Endothelial cell of umbilical vein (primary cell): ENCODE results near the gene LCE1F. TPM values are rescaled to one million over a fixed set of nuclear protein-coding genes. Genes with fewer than 3 reads are reported as not detected.

ENCODE experiments used
- BruUV-seq: library from RNA; stranded (reverse); fragments of 400-500 nt; replicated peaks from 2 replicates; lab custom pipeline; 2021; lab: Mats Ljungman, UMichigan
- CTCF ChIA-PET: fragments of 300-600, 350-600 bp; sonication (Branson Sonifier 250); formaldehyde crosslinking; loops from one replicate; lab custom pipeline; 2021; ENCODE audit warnings: antibody characterized with exemption, inconsistent platforms; lab: Charles Lee
- POLR2A ChIA-PET: fragments of 300-600, 350-600 bp; sonication (Branson Sonifier 250); formaldehyde crosslinking; loops from one replicate; lab custom pipeline; 2021; ENCODE audit warnings: antibody characterized with exemption, inconsistent platforms; lab: Charles Lee
- DNase-seq: peaks from one replicate; pipeline ENCODE4 v3.0.0-alpha.2; 2011; ENCODE audit warnings: low read depth, low spot score
- FAIRE-seq: peaks from 2 replicates; lab custom pipeline; 2011; peaks lifted over from hg19 to GRCh38; lab: Jason Lieb, UNC
- H2AFZ ChIP-seq: 2 replicates; pipeline ENCODE4 v1.6.0; 2012; ENCODE audit warnings: low read depth, low read length, control low read depth, inconsistent platforms
- H3K27ac ChIP-seq: 2 replicates; pipeline ENCODE4 v1.5.1; 2011; ENCODE audit warnings: low read depth, mild to moderate bottlenecking, control low read depth, low read length, moderate library complexity; ENCODE audit not compliant: insufficient read depth
- H3K27me3 ChIP-seq, 2 experiments: 2 replicates each; pipeline versions ENCODE4 v1.6.0 to v1.6.1; 2011; ENCODE audit warnings: low read length in 2 of 2, mixed read lengths in 1 of 2; ENCODE audit not compliant: control insufficient read depth in 2 of 2, insufficient read depth in 2 of 2
- H3K36me3 ChIP-seq, 2 experiments: 2 replicates in 1 of 2; 3 replicates in 1 of 2; pipeline ENCODE4 v1.5.1; 2011; ENCODE audit warnings: low read length in 2 of 2, mild to moderate bottlenecking in 1 of 2, moderate library complexity in 1 of 2; ENCODE audit not compliant: control insufficient read depth in 2 of 2, insufficient read depth in 2 of 2; ENCODE audit errors: extremely low read depth in 1 of 2
- H3K4me1 ChIP-seq: 3 replicates; pipeline ENCODE4 v1.5.1; 2011; ENCODE audit warnings: mild to moderate bottlenecking, low read length; ENCODE audit not compliant: control insufficient read depth, insufficient read depth; ENCODE audit errors: extremely low read depth
- H3K4me2 ChIP-seq: 2 replicates; pipeline ENCODE4 v1.6.1; 2011; ENCODE audit warnings: low read length, control low read depth, mixed read lengths; ENCODE audit not compliant: insufficient read depth
- H3K4me3 ChIP-seq, 3 experiments: fragments of 200-600 bp in 1 of 3; sonication (generic), shearing (Covaris generic) in 1 of 3; replicated peaks in 1 of 3; 2 replicates each; pipeline ENCODE4 v1.5.1; 2011 to 2016; ENCODE audit warnings: control low read depth in 3 of 3, low read length in 3 of 3, mild to moderate bottlenecking in 2 of 3, inconsistent platforms in 1 of 3, low read depth in 1 of 3, moderate library complexity in 1 of 3; ENCODE audit not compliant: insufficient read depth in 1 of 3
- H3K79me2 ChIP-seq: 2 replicates; pipeline ENCODE4 v1.6.0; 2012; ENCODE audit warnings: low read length, inconsistent platforms; ENCODE audit not compliant: control insufficient read depth, insufficient read depth
- H3K9ac ChIP-seq: replicated peaks from 2 replicates; pipeline ENCODE3; 2011; ENCODE audit warnings: low read length, control low read depth; ENCODE audit not compliant: insufficient read depth; ENCODE audit errors: extremely low read depth
- H3K9me1 ChIP-seq: replicated peaks from 3 replicates; pipeline ENCODE4 v1.6.0; 2011; ENCODE audit warnings: mild to moderate bottlenecking, low read length; ENCODE audit not compliant: control insufficient read depth, insufficient read depth; ENCODE audit errors: extremely low read depth
- H3K9me3 ChIP-seq: replicated peaks from 2 replicates; pipeline ENCODE4 v1.5.1; 2012; ENCODE audit warnings: low read length, inconsistent platforms; ENCODE audit not compliant: control insufficient read depth, insufficient read depth
- H4K20me1 ChIP-seq: replicated peaks from 2 replicates; pipeline ENCODE3; 2011; ENCODE audit warnings: mild to moderate bottlenecking, low read length; ENCODE audit not compliant: control insufficient read depth, insufficient read depth; ENCODE audit errors: extremely low read depth
- CTCF ChIP-seq, 2 donors: IDR thresholded peaks; 1 replicate in 1 of 2; 2 replicates in 1 of 2; pipeline ENCODE4 v1.5.1; 2011; ENCODE audit warnings: low read length in 2 of 2, mild to moderate bottlenecking in 2 of 2, moderate library complexity in 2 of 2, control low read depth in 1 of 2, inconsistent platforms in 1 of 2, low read depth in 1 of 2; ENCODE audit not compliant: insufficient read depth in 1 of 2; ENCODE audit errors: extremely low read depth in 1 of 2
- EZH2 ChIP-seq: IDR thresholded peaks from 2 replicates; pipeline ENCODE4 v1.6.1; 2012; ENCODE audit warnings: borderline replicate concordance, low read depth, mild to moderate bottlenecking, moderate library complexity, low read length, inconsistent platforms; ENCODE audit not compliant: severe bottlenecking
- FOS ChIP-seq: IDR thresholded peaks from 2 replicates; pipeline ENCODE4 v1.6.1; 2011; ENCODE audit warnings: mild to moderate bottlenecking, low read length, moderate library complexity, borderline replicate concordance; ENCODE audit not compliant: insufficient read depth
- GATA2 ChIP-seq: IDR thresholded peaks from 2 replicates; pipeline ENCODE4 v1.7.0; 2011; ENCODE audit warnings: low read depth, mild to moderate bottlenecking, moderate library complexity, mixed read lengths, low read length; ENCODE audit not compliant: insufficient read length, insufficient read depth
- JUN ChIP-seq: IDR thresholded peaks from 2 replicates; pipeline ENCODE4 v1.6.1; 2011; ENCODE audit warnings: borderline replicate concordance, low read depth; ENCODE audit not compliant: insufficient read length, insufficient read depth
- MAX ChIP-seq: IDR thresholded peaks from 2 replicates; pipeline ENCODE4 v1.6.1; 2011; ENCODE audit not compliant: insufficient read depth, insufficient read length
- MYC ChIP-seq: IDR thresholded peaks from one replicate; pipeline ENCODE4 v1.6.1; 2011; ENCODE audit warnings: mild to moderate bottlenecking, low read depth, low read length
- POLR2A ChIP-seq: IDR thresholded peaks from 2 replicates; pipeline ENCODE4 v1.6.1; 2012; ENCODE audit warnings: low read depth, mild to moderate bottlenecking, control low read depth, low read length
- POLR2AphosphoS5 ChIP-seq: IDR thresholded peaks from 2 replicates; pipeline ENCODE4 v1.6.1; 2012; ENCODE audit warnings: low read depth, mild to moderate bottlenecking, control low read depth, low read length, moderate library complexity; ENCODE audit not compliant: insufficient read depth
- dilution Hi-C: fragments of 300-500 bp; cut with MboI; formaldehyde crosslinking; loops from one replicate; pipeline ENCODE4 v1.15.0; 2019; ENCODE audit warnings: low sequenced_read_pairs; ENCODE audit not compliant: extremely low pct_ligation_motif_present
- intact Hi-C: fragments of 100-400 bp; cut with micrococcal nuclease; formaldehyde crosslinking; loops from one replicate; pipeline ENCODE4 v1.10.0; 2022
- polyA plus RNA-seq, 4 experiments: library from polyadenylated mRNA; depleted of rRNA in 3 of 4; stranded (reverse) in 3 of 4; unstranded in 1 of 4; fragments of >200 nt; gene quantifications; 2 replicates each; pipeline versions ENCODE4 v1.2.1 to v1.2.3, GENCODE V29; 2011 to 2012; ENCODE audit warnings: missing spikeins in 1 of 4
- total RNA-seq: library from RNA; stranded (reverse); gene quantifications from 2 replicates; pipeline ENCODE4 v1.2.3, GENCODE V29; 2021

LCE1F gene
- total and polyA plus RNA-seq, 2 donors (not counting 3 experiments of a cell fraction or from before 2014, with no cell fraction given): not detected

DNA sequence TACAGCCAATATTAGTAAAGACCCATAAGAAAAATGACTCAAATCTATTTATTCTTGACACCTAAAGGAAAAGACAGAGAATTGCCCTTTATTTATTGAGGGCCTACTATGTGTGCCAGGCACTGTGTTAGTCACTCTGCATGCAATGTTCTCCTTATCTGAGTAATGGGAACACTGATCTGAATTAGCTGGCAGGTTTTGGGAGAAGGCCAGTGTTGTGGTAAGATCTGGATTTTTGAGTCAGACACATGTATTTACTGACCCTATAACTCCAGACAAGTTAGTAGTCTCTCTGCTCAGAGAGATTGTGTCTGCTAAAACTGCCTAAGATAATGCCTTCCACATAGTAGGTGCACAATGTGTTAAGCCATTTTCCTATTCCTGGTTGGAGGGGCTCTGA lies 49.7 kb upstream of the LCE1F start:
- no TSS peak for BruUV-seq
- ChIA-PET POLR2A (no interaction called here), CTCF (no interaction called here)
- no peak for FAIRE-seq
- Histone ChIP-seq H3K9me3 (no peaks in the 10 kb centered on the region), H3K27me3 (no peaks in the 10 kb centered on the region), H3K4me1 (no peaks in the 10 kb centered on the region), H4K20me1 (no peaks in the 10 kb centered on the region), H3K9ac (no peak overlapping the region), H3K4me2 (no peak overlapping the region), H3K36me3 (no peaks in the 10 kb centered on the region), H3K27ac (no peak overlapping the region), H3K79me2 (no peaks in the 10 kb centered on the region), H2AFZ (no peak overlapping the region), H3K9me1 (no peaks in the 10 kb centered on the region), H3K4me3 (no peak overlapping the region)
- dilution Hi-C loops (no loop called here), intact Hi-C loops (no loop called here)
- no peak for TF ChIP-seq MAX
- TF ChIP-seq MYC: no peak
- no peak for TF ChIP-seq CTCF (IDR thresholded peaks at IDR 0.05; ENCODE audit: extremely low read depth in 1 of 2, insufficient read depth in 1 of 2, low read depth in 1 of 2, low read length in 2 of 2)
- TF ChIP-seq EZH2: no peak
- no peak for TF ChIP-seq POLR2A
- TF ChIP-seq GATA2: no peak
- no peak for TF ChIP-seq FOS
- no peak for TF ChIP-seq POLR2AphosphoS5
- no peak for TF ChIP-seq JUN
- DNase-seq: no peak
